Natural killer cell (primary cell): ENCODE data around the gene TSPYL4. TPM values are rescaled to one million over a fixed set of nuclear protein-coding genes. Genes with fewer than 3 reads are reported as not detected.

Experiments
- ATAC-seq, 3 donors: fragments of 150-1000 bp in 2 of 3; fragments of 200-7000 bp in 1 of 3; cut with Tn5 transposase; 1 replicate in 1 of 3; 2 replicates in 2 of 3; pipeline ENCODE4 v1.10.0; 2021; ENCODE audit warnings: mild to moderate bottlenecking in 2 of 3, moderate library complexity in 2 of 3
- DNase-seq, 2 donors: peaks; one replicate each; pipeline versions ENCODE4 v3.0.0 to v3.0.0-alpha.2; 2013 to 2021; ENCODE audit warnings: mixed read lengths in 1 of 2
- H3K27ac ChIP-seq: one replicate; pipeline ENCODE4 v1.5.1; 2013; ENCODE audit warnings: mild to moderate bottlenecking, low read length
- H3K27me3 ChIP-seq: one replicate; pipeline ENCODE4 v1.6.1; 2013; ENCODE audit warnings: low read length; ENCODE audit not compliant: control insufficient read depth, insufficient read depth
- H3K36me3 ChIP-seq: one replicate; pipeline ENCODE4 v1.6.1; 2013; ENCODE audit warnings: low read length; ENCODE audit not compliant: control insufficient read depth, insufficient read depth
- H3K4me1 ChIP-seq: one replicate; pipeline ENCODE4 v1.6.1; 2013; ENCODE audit warnings: low read length; ENCODE audit not compliant: control insufficient read depth, insufficient read depth
- H3K4me3 ChIP-seq: one replicate; pipeline ENCODE4 v1.5.1; 2013; ENCODE audit warnings: low read length
- H3K9me3 ChIP-seq: one replicate; pipeline ENCODE4 v1.6.1; 2013; ENCODE audit warnings: low read length; ENCODE audit not compliant: control insufficient read depth, insufficient read depth
- H3K27ac Mint-ChIP-seq, 2 donors: one replicate each; pipeline ENCODE4 v1.8.0; 2022; ENCODE audit warnings: mild to moderate bottlenecking in 2 of 2, mixed read lengths in 2 of 2, moderate library complexity in 1 of 2
- H3K27me3 Mint-ChIP-seq, 2 donors: one replicate each; pipeline ENCODE4 v1.8.0; 2022; ENCODE audit warnings: low read depth in 2 of 2, mixed read lengths in 2 of 2
- H3K36me3 Mint-ChIP-seq: one replicate; pipeline ENCODE4 v1.8.0; 2022; ENCODE audit warnings: mixed read lengths
- H3K4me1 Mint-ChIP-seq, 2 donors: one replicate each; pipeline ENCODE4 v1.8.0; 2022; ENCODE audit warnings: mixed read lengths in 2 of 2
- H3K4me3 Mint-ChIP-seq: one replicate; pipeline ENCODE4 v1.8.0; 2022; ENCODE audit warnings: mild to moderate bottlenecking, moderate library complexity, mixed read lengths
- H3K9me3 Mint-ChIP-seq, 2 donors: one replicate each; pipeline ENCODE4 v1.8.0; 2022; ENCODE audit warnings: mixed read lengths in 2 of 2
- WGBS: methylation state at CpG from one replicate; pipeline ENCODE4 v1.1.7; 2013; ENCODE audit warnings: missing lambda C conversion rate; ENCODE audit not compliant: insufficient coverage; 5-methylcytosine and 5-hydroxymethylcytosine counted together
- intact Hi-C: fragments of 100-400 bp; cut with micrococcal nuclease; formaldehyde crosslinking; loops from one replicate; pipeline ENCODE4 v1.14.2; 2022
- total RNA-seq, 4 donors: library from RNA; stranded (reverse); fragments of 120-200 nt in 1 of 4; gene quantifications; one replicate each; pipeline versions ENCODE4 v1.2.3 to v1.2.4, GENCODE V29; 2013 to 2022
- TF ChIP-seq, protein P1 (sequence below): fragments of 200-600 bp; IDR thresholded peaks from one replicate; pipeline ENCODE4 v1.8.0; 2022; ENCODE audit warnings: antibody characterized with exemption

Gene TSPYL4
- total RNA-seq, 3 donors from 2014 or later (not counting 1 experiment from before 2014, with no cell fraction given) = 21.5 to 36.8 (median 26.5) TPM

DNA sequence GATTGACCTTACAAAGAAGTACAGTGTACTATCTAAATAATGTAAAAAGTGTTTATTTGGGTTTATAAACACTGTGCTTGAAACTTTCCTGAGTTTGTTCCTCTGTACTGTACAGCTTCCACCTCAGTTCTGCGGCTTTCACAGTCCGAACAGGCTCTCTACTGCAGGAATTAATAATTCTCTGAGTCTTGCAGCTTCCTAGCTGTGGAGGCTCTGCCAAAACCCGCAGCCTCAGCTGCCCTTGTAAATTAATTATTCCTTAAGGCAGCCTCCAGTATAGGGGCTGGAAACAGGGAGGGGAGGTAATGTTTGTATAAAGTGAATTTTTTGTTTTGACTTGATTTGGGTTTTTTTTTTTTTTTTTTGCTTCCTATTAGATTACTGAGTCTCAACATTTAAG lies 19.2 kb downstream of the TSPYL4 start:
- no peak for DNase-seq
- H3K36me3 ChIP-seq = peaks cover 23% of the 10 kb centered on the region
- H3K4me3 Mint-ChIP-seq = no peak overlapping the region
- no peak overlapping the region for H3K27ac ChIP-seq
- 82% methylated on average over 3 of the region's 3 CpGs for WGBS
- H3K27me3 ChIP-seq = no peaks in the 10 kb centered on the region
- no peaks in the 10 kb centered on the region for H3K36me3 Mint-ChIP-seq
- H3K4me1 Mint-ChIP-seq = no peaks in the 10 kb centered on the region
- no peaks in the 10 kb centered on the region for H3K4me1 ChIP-seq
- no peak overlapping the region for H3K27ac Mint-ChIP-seq
- H3K4me3 ChIP-seq = no peak overlapping the region
- intact Hi-C loops = no loop called here
- TF ChIP-seq, protein P1, sequence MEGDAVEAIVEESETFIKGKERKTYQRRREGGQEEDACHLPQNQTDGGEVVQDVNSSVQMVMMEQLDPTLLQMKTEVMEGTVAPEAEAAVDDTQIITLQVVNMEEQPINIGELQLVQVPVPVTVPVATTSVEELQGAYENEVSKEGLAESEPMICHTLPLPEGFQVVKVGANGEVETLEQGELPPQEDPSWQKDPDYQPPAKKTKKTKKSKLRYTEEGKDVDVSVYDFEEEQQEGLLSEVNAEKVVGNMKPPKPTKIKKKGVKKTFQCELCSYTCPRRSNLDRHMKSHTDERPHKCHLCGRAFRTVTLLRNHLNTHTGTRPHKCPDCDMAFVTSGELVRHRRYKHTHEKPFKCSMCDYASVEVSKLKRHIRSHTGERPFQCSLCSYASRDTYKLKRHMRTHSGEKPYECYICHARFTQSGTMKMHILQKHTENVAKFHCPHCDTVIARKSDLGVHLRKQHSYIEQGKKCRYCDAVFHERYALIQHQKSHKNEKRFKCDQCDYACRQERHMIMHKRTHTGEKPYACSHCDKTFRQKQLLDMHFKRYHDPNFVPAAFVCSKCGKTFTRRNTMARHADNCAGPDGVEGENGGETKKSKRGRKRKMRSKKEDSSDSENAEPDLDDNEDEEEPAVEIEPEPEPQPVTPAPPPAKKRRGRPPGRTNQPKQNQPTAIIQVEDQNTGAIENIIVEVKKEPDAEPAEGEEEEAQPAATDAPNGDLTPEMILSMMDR = no peak
- H3K9me3 Mint-ChIP-seq = no peaks in the 10 kb centered on the region
- no peaks in the 10 kb centered on the region for H3K27me3 Mint-ChIP-seq
- no peaks in the 10 kb centered on the region for H3K9me3 ChIP-seq
- ATAC-seq = no peak

DNA sequence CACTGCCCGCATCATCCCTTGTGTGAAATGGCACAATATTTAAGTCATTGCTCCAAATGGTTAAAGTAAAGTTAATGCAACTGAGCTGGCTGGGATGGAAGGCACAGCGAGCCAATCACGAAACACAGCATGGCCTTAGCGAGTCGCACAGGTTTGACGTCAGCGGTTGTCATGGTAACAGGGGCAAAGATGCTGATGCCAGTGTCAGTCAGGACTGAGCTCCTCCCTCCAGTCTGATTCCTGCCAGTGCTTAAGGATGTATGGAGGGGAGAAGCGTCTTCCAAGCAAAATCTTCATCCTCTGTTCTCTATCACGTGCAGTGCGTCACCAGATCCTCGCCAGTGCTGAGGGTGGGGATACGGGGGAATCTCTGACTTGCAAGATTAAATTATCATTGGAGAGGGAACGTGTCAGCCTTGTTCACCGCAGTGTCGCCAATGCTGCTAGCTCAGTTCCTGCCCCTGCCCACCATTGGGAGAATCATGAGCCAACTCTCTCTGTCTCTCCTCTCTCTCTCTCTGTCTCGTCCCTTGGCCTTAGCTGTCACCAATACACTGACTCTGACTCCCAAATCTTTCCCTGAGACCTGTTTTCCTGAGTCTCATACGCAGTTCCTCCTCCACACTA lies 24.5 kb downstream of the TSPYL4 start:
- no peaks in the 10 kb centered on the region for H3K36me3 Mint-ChIP-seq
- TF ChIP-seq, protein P1 = no peak
- no peaks in the 10 kb centered on the region for H3K9me3 Mint-ChIP-seq
- Histone ChIP-seq H3K27ac (no peak overlapping the region), H3K36me3 (no peaks in the 10 kb centered on the region), H3K9me3 (no peaks in the 10 kb centered on the region), H3K27me3 (no peaks in the 10 kb centered on the region), H3K4me1 (no peaks in the 10 kb centered on the region), H3K4me3 (no peak overlapping the region)
- DNase-seq (peak in 1 of 2 donors; percentile 18), ATAC-seq (no peak)
- no peaks in the 10 kb centered on the region for H3K4me1 Mint-ChIP-seq
- intact Hi-C loops = no loop called here
- WGBS = 96% methylated on average over 17 of the region's 17 CpGs
- no peak overlapping the region for H3K27ac Mint-ChIP-seq
- H3K27me3 Mint-ChIP-seq = no peaks in the 10 kb centered on the region
- H3K4me3 Mint-ChIP-seq = no peak overlapping the region

- H3K36me3 ChIP-seq = peaks cover 9% of the 10 kb centered on the region
- H3K27ac ChIP-seq = no peak overlapping the region
- no peak overlapping the region for H3K27ac Mint-ChIP-seq
- DNase-seq (no peak), ATAC-seq (no peak)
- H3K9me3 Mint-ChIP-seq = no peaks in the 10 kb centered on the region
- H3K4me3 ChIP-seq = no peak overlapping the region
- no peaks in the 10 kb centered on the region for H3K4me1 Mint-ChIP-seq
- H3K36me3 Mint-ChIP-seq = no peaks in the 10 kb centered on the region
- TF ChIP-seq, protein P1 = no peak
- no peaks in the 10 kb centered on the region for H3K9me3 ChIP-seq
- WGBS = 90% methylated on average over 3 of the region's 3 CpGs
- H3K27me3 Mint-ChIP-seq = no peaks in the 10 kb centered on the region
- no peak overlapping the region for H3K4me3 Mint-ChIP-seq
- intact Hi-C loops = no loop called here
- H3K27me3 ChIP-seq = no peaks in the 10 kb centered on the region
- no peaks in the 10 kb centered on the region for H3K4me1 ChIP-seq
These were observed 30.5 kb downstream of the TSPYL4 start for GRCh38 chr6:116223355-116223754.

DNA sequence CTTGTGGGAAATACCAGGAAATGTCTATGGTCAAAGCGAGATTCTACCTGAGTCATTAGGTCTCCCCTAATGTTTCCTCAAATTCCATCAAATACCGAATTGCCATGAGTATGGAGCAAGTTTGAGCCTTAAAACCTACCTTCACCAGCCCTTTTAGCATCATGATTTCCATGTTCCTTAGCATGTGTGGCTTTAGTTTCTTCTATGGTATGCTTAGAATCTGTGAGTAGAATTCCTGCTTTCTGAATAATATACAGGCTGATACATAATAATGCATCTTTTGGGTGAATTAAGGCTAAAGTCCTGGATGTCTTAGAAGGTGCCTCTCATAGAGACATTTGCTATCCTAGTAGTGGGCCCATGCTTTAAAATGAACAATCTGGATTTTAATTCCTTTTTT lies 32.0 kb downstream of the TSPYL4 start:
- Mint-ChIP-seq H3K4me3 (no peak overlapping the region), H3K27ac (no peak overlapping the region), H3K9me3 (no peaks in the 10 kb centered on the region), H3K36me3 (no peaks in the 10 kb centered on the region), H3K27me3 (no peaks in the 10 kb centered on the region), H3K4me1 (no peaks in the 10 kb centered on the region)
- H3K4me1 ChIP-seq = no peaks in the 10 kb centered on the region
- TF ChIP-seq, protein P1 = no peak
- no peak overlapping the region for H3K4me3 ChIP-seq
- ATAC-seq = no peak
- intact Hi-C loops = no loop called here
- H3K36me3 ChIP-seq = peaks cover 9% of the 10 kb centered on the region
- no peak overlapping the region for H3K27ac ChIP-seq
- WGBS = 88% methylated on average over 2 of the region's 2 CpGs
- no peak for DNase-seq
- H3K27me3 ChIP-seq = no peaks in the 10 kb centered on the region
- H3K9me3 ChIP-seq = no peaks in the 10 kb centered on the region
